IMR-90 (cell line): ENCODE measurements around the gene WAS. TPM values are rescaled to one million over a fixed set of nuclear protein-coding genes. Genes with fewer than 3 reads are reported as not detected.
A peak's percentile ranks its signal among the peaks of the same experiment; 100 is the strongest.

Source experiments
- ATAC-seq: fragments of 200-7000 bp; cut with Tn5 transposase; 2 replicates; pipeline ENCODE4 v1.9.1; 2020; ENCODE audit warnings: low read depth, mild to moderate bottlenecking, moderate library complexity
- BruUV-seq: library from RNA; stranded (reverse); fragments of 400-500 nt; replicated peaks from 2 replicates; lab custom pipeline; 2021; lab: Mats Ljungman, UMichigan
- CTCF ChIA-PET: fragments of 300-600 bp; formaldehyde crosslinking; extraction: SDS; loops from one replicate; lab custom pipeline; 2021; ENCODE audit warnings: antibody characterized with exemption; lab: Yijun Ruan, JAX
- POLR2A ChIA-PET: fragments of 300-600 bp; sonication (Branson Sonifier 250); formaldehyde crosslinking; loops from one replicate; lab custom pipeline; 2022; ENCODE audit warnings: antibody characterized with exemption; ENCODE audit not compliant: unreplicated experiment; lab: Charles Lee
- DNase-seq: peaks from one replicate; pipeline ENCODE4 v3.0.0; 2013
- H2AFZ ChIP-seq: replicated peaks from 2 replicates; pipeline ENCODE3; 2013; ENCODE audit warnings: low read length, mild to moderate bottlenecking; ENCODE audit not compliant: poor library complexity
- H2AK5ac ChIP-seq: 2 replicates; pipeline ENCODE4 v1.6.1; 2013; ENCODE audit warnings: low read depth, low read length, inconsistent platforms
- H2AK9ac ChIP-seq: replicated peaks from 2 replicates; pipeline ENCODE3; 2013; ENCODE audit warnings: mild to moderate bottlenecking, low read depth, low read length, moderate library complexity; ENCODE audit not compliant: poor library complexity
- H2BK120ac ChIP-seq: 2 replicates; pipeline ENCODE4 v1.6.1; 2013; ENCODE audit warnings: low read depth, low read length, inconsistent platforms
- H2BK15ac ChIP-seq: 3 replicates; pipeline ENCODE4 v1.6.1; 2013; ENCODE audit warnings: low read depth, low read length, inconsistent platforms
- H2BK20ac ChIP-seq: 2 replicates; pipeline ENCODE4 v1.6.1; 2013; ENCODE audit warnings: low read depth, mild to moderate bottlenecking, inconsistent platforms, low read length, moderate library complexity
- H2BK5ac ChIP-seq: 2 replicates; pipeline ENCODE4 v1.6.1; 2013; ENCODE audit warnings: mild to moderate bottlenecking, low read depth, low read length, inconsistent platforms; ENCODE audit not compliant: poor library complexity, severe bottlenecking
- H3K14ac ChIP-seq: replicated peaks from 2 replicates; pipeline ENCODE4 v1.6.1; 2013; ENCODE audit warnings: low read depth, low read length, inconsistent platforms
- H3K18ac ChIP-seq: 2 replicates; pipeline ENCODE4 v1.6.1; 2013; ENCODE audit warnings: low read depth, low read length, control low read depth
- H3K23ac ChIP-seq: 2 replicates; pipeline ENCODE4 v1.6.1; 2013; ENCODE audit warnings: low read depth, low read length, inconsistent platforms
- H3K27ac ChIP-seq: 2 replicates; pipeline ENCODE4 v1.5.1; 2013; ENCODE audit warnings: mild to moderate bottlenecking, control low read depth, low read length; ENCODE audit not compliant: insufficient read depth
- H3K27me3 ChIP-seq: 2 replicates; pipeline ENCODE4 v1.6.1; 2013; ENCODE audit warnings: low read length; ENCODE audit not compliant: control insufficient read depth, insufficient read depth
- H3K36me3 ChIP-seq: 2 replicates; pipeline ENCODE4 v1.6.1; 2013; ENCODE audit warnings: low read length, mixed read lengths; ENCODE audit not compliant: control insufficient read depth, insufficient read depth
- H3K4ac ChIP-seq: 2 replicates; pipeline ENCODE4 v1.6.1; 2013; ENCODE audit warnings: low read depth, low read length, inconsistent platforms
- H3K4me1 ChIP-seq: 2 replicates; pipeline ENCODE4 v1.6.1; 2013; ENCODE audit warnings: low read length, mixed read lengths; ENCODE audit not compliant: control insufficient read depth, insufficient read depth
- H3K4me2 ChIP-seq: 2 replicates; pipeline ENCODE4 v1.6.1; 2013; ENCODE audit warnings: low read depth, mild to moderate bottlenecking, control low read depth, low read length, moderate library complexity
- H3K4me3 ChIP-seq: 2 replicates; pipeline ENCODE4 v1.5.1; 2013; ENCODE audit warnings: low read depth, mild to moderate bottlenecking, control low read depth, low read length, moderate library complexity; ENCODE audit not compliant: insufficient read depth
- H3K56ac ChIP-seq: 2 replicates; pipeline ENCODE4 v1.6.1; 2013; ENCODE audit warnings: low read length, inconsistent platforms; ENCODE audit not compliant: insufficient read depth; ENCODE audit errors: extremely low read depth
- H3K79me1 ChIP-seq, 2 experiments: 2 replicates each; pipeline ENCODE4 v1.6.1; 2013; ENCODE audit warnings: low read length in 2 of 2, inconsistent platforms in 1 of 2, low read depth in 1 of 2
- H3K9ac ChIP-seq: 2 replicates; pipeline ENCODE4 v1.6.1; 2013; ENCODE audit warnings: low read depth, low read length, control low read depth
- H3K9me1 ChIP-seq: 2 replicates; pipeline ENCODE4 v1.6.1; 2013; ENCODE audit warnings: low read length, inconsistent platforms; ENCODE audit not compliant: insufficient read depth
- H3K9me3 ChIP-seq: 2 replicates; pipeline ENCODE4 v1.6.1; 2013; ENCODE audit warnings: low read length; ENCODE audit not compliant: control insufficient read depth, insufficient read depth
- H4K20me1 ChIP-seq: 2 replicates; pipeline ENCODE4 v1.6.1; 2013; ENCODE audit warnings: low read length, inconsistent platforms; ENCODE audit not compliant: insufficient read depth
- H4K5ac ChIP-seq: 2 replicates; pipeline ENCODE4 v1.6.1; 2013; ENCODE audit warnings: mild to moderate bottlenecking, low read depth, low read length, control low read depth
- H4K8ac ChIP-seq, 2 experiments: 2 replicates each; pipeline ENCODE4 v1.6.1; 2013; ENCODE audit warnings: low read depth in 2 of 2, low read length in 2 of 2, control low read depth in 1 of 2, inconsistent platforms in 1 of 2
- H4K91ac ChIP-seq: 2 replicates; pipeline ENCODE4 v1.6.1; 2013; ENCODE audit warnings: low read depth, low read length, inconsistent platforms; ENCODE audit not compliant: insufficient read depth
- POLR2A ChIP-seq: IDR thresholded peaks from 2 replicates; pipeline ENCODE4 v1.6.1; 2012; ENCODE audit warnings: mild to moderate bottlenecking, low read depth, low read length
- WGBS, 2 experiments: methylation state at CpG; one replicate each; pipeline versions ENCODE4 v1.1.5 to v1.1.7; 2013; ENCODE audit warnings: missing lambda C conversion rate in 2 of 2; ENCODE audit not compliant: insufficient read length in 1 of 2; ENCODE audit errors: extremely low coverage in 2 of 2; 5-methylcytosine and 5-hydroxymethylcytosine counted together
- dilution Hi-C: fragments of 300-500 bp; cut with HindIII; formaldehyde crosslinking; loops from one replicate; pipeline ENCODE4 v1.14.3; 2018; ENCODE audit warnings: low sequenced_read_pairs; ENCODE audit not compliant: unreplicated experiment
- in situ Hi-C: fragments of 300-500 bp; cut with MboI; formaldehyde crosslinking; loops from 3 replicates; pipeline ENCODE4 v1.14.3; 2019; ENCODE audit warnings: low sequenced_read_pairs, inconsistent platforms, mixed read lengths
- intact Hi-C: fragments of 100-400 bp; cut with micrococcal nuclease; formaldehyde crosslinking; loops from 2 replicates; pipeline ENCODE4 v1.10.0; 2022
- polyA plus RNA-seq, 3 experiments: library from polyadenylated mRNA; depleted of rRNA; stranded (reverse); fragments of >200 nt; gene quantifications; 2 replicates each; pipeline ENCODE4 v1.2.3, GENCODE V29; 2012; ENCODE audit warnings: low replicate concordance in 1 of 3
- total RNA-seq: library from RNA; depleted of rRNA; stranded (reverse); fragments of >200 nt; gene quantifications from 2 replicates; pipeline ENCODE4 v1.2.3, GENCODE V29; 2012

Gene WAS
- total and polyA plus RNA-seq, 2 of the 4 experiments (the other 2 are of a cell fraction) = 0.14 TPM; not detected in 1

DNA sequence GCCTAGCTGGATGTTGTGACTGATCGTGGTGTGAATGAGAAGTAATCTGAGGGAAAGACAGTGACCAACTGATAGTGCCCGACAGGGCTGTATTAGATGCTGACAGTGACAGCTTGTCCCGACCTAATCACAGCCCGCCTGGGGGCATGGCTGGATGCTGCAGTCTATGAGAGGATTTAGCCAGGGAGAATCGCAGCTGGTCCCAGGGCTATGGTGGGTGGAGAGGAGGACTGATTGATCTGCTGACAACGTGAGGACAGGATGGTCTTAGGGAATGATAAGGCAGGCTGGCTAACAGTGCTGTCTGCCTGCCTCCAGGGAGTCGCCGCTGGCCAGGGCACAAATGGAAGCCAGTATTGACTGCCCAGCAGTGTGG is 12.3 kb downstream of the WAS start:
- ChIA-PET POLR2A (no interaction called here), CTCF (interaction anchor here (0.6 kb wide), 2 partner anchors 51 to 195 kb away, joined by 3 to 4 read pairs; no protein-coding TSS in a partner anchor)
- peak overlapping the region; percentile 64 for H3K4me3 ChIP-seq
- H2BK20ac ChIP-seq = no peak overlapping the region
- peak overlapping the region; percentile 28 to 77; a peak in 3 of 4 replicates for H4K8ac ChIP-seq
- no peak overlapping the region for H3K23ac ChIP-seq
- ATAC-seq = no peak; the same call in none of the 2 replicates
- peak overlapping the region; percentile 36; the same call in 1 of the 2 replicates for H3K4ac ChIP-seq
- H3K4me1 ChIP-seq = peaks cover 8% of the 10 kb centered on the region; the same call in 1 of the 2 replicates
- peaks cover 6% of the 10 kb centered on the region for H3K36me3 ChIP-seq
- H3K27me3 ChIP-seq = peaks cover 1% of the 10 kb centered on the region; the same call in 1 of the 2 replicates
- TF ChIP-seq POLR2A = no peak
- H3K9ac ChIP-seq = peak overlapping the region; percentile 78
- peaks cover 0 to 6% of the 10 kb centered on the region in 2 experiments; a peak in 3 of 4 replicates for H3K79me1 ChIP-seq
- no peak overlapping the region for H2BK5ac ChIP-seq
- no peaks in the 10 kb centered on the region for H3K9me3 ChIP-seq
- peak overlapping the region; percentile 0; the same call in 1 of the 2 replicates for H2AK5ac ChIP-seq
- 42% methylated on average over 7 of the region's 8 CpGs; no CpG with 5 or more reads in 1 of the 2 experiments for WGBS, 2 experiments
- no peak overlapping the region for H2BK15ac ChIP-seq
- no peak overlapping the region; the same call in 1 of the 2 replicates for H3K18ac ChIP-seq
- H2BK120ac ChIP-seq = no peak overlapping the region
- peak overlapping the region; percentile 71; the same call in 1 of the 2 replicates for H3K14ac ChIP-seq
- dilution Hi-C loops (no loop called here), in situ Hi-C loops (no loop called here), intact Hi-C loops (loop anchor here (2.0 kb wide), 2 partner anchors 19 to 221 kb away; no protein-coding TSS in a partner anchor)
- no peaks in the 10 kb centered on the region for H4K20me1 ChIP-seq
- peak overlapping the region; percentile 66 for H3K27ac ChIP-seq
- BruUV-seq = no TSS peak
- H3K4me2 ChIP-seq = peak overlapping the region; percentile 92
- peak overlapping the region; percentile 90 for H2AFZ ChIP-seq
- peak overlapping the region; percentile 19 for H4K5ac ChIP-seq
- no peaks in the 10 kb centered on the region; the same call in 1 of the 2 replicates for H3K9me1 ChIP-seq
- H4K91ac ChIP-seq = peak overlapping the region; percentile 3; the same call in 1 of the 2 replicates
- DNase-seq = no peak
- H2AK9ac ChIP-seq = peak overlapping the region; percentile 2
- H3K56ac ChIP-seq = no peak overlapping the region; the same call in 1 of the 2 replicates
